MCF 10A (cell line): Measurements from ENCODE around the gene SCAF11. TPM values are rescaled to one million over a fixed set of nuclear protein-coding genes. Genes with fewer than 3 reads are reported as not detected.

Source experiments
- BruUV-seq: library from RNA; stranded (reverse); fragments of 400-500 nt; replicated peaks from 2 replicates; lab custom pipeline; 2021; lab: Mats Ljungman, UMichigan
- CTCF ChIA-PET: fragments of 300-600 bp; sonication (Branson Sonifier 250); formaldehyde crosslinking; extraction: SDS; loops from one replicate; lab custom pipeline; 2021; ENCODE audit warnings: antibody characterized with exemption, inconsistent platforms; lab: Yijun Ruan, JAX
- POLR2A ChIA-PET: fragments of 300-600, 350-650 bp; sonication (Branson Sonifier 250); formaldehyde crosslinking; extraction: SDS; loops from one replicate; lab custom pipeline; 2020; ENCODE audit warnings: antibody characterized with exemption, inconsistent platforms; lab: Yijun Ruan, JAX
- DNase-seq: peaks from one replicate; pipeline ENCODE4 v3.0.0-alpha.2; 2018; ENCODE audit not compliant: unreplicated experiment
- H3K27ac Mint-ChIP-seq: one replicate; pipeline ENCODE4 v1.8.0; 2022; ENCODE audit warnings: mild to moderate bottlenecking, low read depth, mixed read lengths; ENCODE audit not compliant: unreplicated experiment
- H3K27me3 Mint-ChIP-seq: one replicate; pipeline ENCODE4 v1.8.0; 2022; ENCODE audit warnings: mixed read lengths; ENCODE audit not compliant: insufficient read depth, unreplicated experiment
- H3K36me3 Mint-ChIP-seq: one replicate; pipeline ENCODE4 v1.8.0; 2022; ENCODE audit warnings: mild to moderate bottlenecking, moderate library complexity, mixed read lengths; ENCODE audit not compliant: insufficient read depth, unreplicated experiment
- H3K4me1 Mint-ChIP-seq: one replicate; pipeline ENCODE4 v1.8.0; 2022; ENCODE audit warnings: mixed read lengths; ENCODE audit not compliant: insufficient read depth, unreplicated experiment
- H3K4me3 Mint-ChIP-seq: one replicate; pipeline ENCODE4 v1.8.0; 2022; ENCODE audit warnings: mild to moderate bottlenecking, moderate library complexity, mixed read lengths; ENCODE audit not compliant: unreplicated experiment
- H3K9me3 Mint-ChIP-seq: one replicate; pipeline ENCODE4 v1.8.0; 2022; ENCODE audit warnings: mixed read lengths; ENCODE audit not compliant: unreplicated experiment
- CTCF ChIP-seq: fragments of 200-600 bp; IDR thresholded peaks from one replicate; pipeline ENCODE4 v1.8.0; 2022; ENCODE audit warnings: antibody characterized with exemption, mild to moderate bottlenecking; ENCODE audit not compliant: unreplicated experiment
- intact Hi-C: fragments of 100-400 bp; cut with micrococcal nuclease; formaldehyde crosslinking; loops from 2 replicates; pipeline ENCODE4 v1.14.1; 2022
- total RNA-seq: library from RNA; stranded (reverse); gene quantifications from 2 replicates; pipeline ENCODE4 v1.2.3, GENCODE V29; 2022

The SCAF11 gene
- total RNA-seq, 1 experiment from 2014 or later = 107 TPM

DNA sequence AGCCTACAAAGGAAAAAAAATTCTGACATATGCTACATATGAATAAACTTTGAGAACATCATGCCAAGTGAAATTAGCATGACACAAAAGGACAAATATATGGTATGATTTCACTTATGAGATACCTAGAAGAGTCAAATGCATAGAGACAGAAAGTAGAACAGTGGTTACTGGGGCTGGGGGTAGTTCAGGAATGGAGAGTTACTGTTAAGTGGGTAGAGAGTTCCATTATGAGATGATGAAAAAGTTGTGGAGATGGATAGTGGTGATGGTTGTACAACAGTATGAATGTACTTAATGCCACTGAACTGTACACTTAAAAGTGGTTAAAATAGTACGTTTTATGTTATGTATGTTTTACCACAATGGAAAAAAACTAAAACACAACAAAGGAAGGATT lies 92.3 kb downstream of the SCAF11 start:
- BruUV-seq = no TSS peak
- intact Hi-C loops = loop anchor here (10.0 kb wide), 1 partner anchor 133 kb away; no protein-coding TSS in a partner anchor
- DNase-seq = no peak
- H3K9me3 Mint-ChIP-seq = no peaks in the 10 kb centered on the region
- H3K27me3 Mint-ChIP-seq = no peaks in the 10 kb centered on the region
- H3K4me1 Mint-ChIP-seq = no peaks in the 10 kb centered on the region
- POLR2A ChIA-PET = no interaction called here
- H3K36me3 Mint-ChIP-seq = peaks cover 39% of the 10 kb centered on the region
- CTCF ChIA-PET = no interaction called here
- no peak for TF ChIP-seq CTCF
- H3K27ac Mint-ChIP-seq = no peak overlapping the region
- H3K4me3 Mint-ChIP-seq = no peak overlapping the region

DNA sequence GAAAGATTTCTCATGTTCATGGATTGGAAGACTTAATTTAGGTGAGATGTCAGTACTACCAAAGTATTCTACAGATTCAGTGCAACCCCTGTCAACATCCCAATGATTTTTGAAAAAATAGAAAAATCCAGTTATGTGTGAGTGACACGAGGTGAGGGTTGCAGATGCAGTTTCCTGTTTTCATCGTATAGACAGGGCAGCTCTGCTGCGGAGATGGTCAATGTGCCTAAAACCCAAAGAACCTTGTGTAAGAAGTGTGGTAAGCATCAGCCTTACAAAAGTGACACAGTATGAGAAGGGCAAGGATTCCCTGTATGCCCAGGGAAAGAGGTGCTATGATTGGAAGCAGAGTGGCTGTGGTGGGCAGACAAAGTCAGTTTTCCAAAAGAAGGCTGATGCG lies 94.4 kb downstream of the SCAF11 start:
- H3K27me3 Mint-ChIP-seq = no peaks in the 10 kb centered on the region
- no peak overlapping the region for H3K4me3 Mint-ChIP-seq
- ChIA-PET CTCF (no interaction called here), POLR2A (no interaction called here)
- intact Hi-C loops = loop anchor here (10.0 kb wide), 1 partner anchor 131 kb away; no protein-coding TSS in a partner anchor
- no peak for DNase-seq
- H3K4me1 Mint-ChIP-seq = no peaks in the 10 kb centered on the region
- H3K27ac Mint-ChIP-seq = no peak overlapping the region
- no TSS peak for BruUV-seq
- H3K9me3 Mint-ChIP-seq = no peaks in the 10 kb centered on the region
- H3K36me3 Mint-ChIP-seq = peaks cover 44% of the 10 kb centered on the region
- no peak for TF ChIP-seq CTCF

DNA sequence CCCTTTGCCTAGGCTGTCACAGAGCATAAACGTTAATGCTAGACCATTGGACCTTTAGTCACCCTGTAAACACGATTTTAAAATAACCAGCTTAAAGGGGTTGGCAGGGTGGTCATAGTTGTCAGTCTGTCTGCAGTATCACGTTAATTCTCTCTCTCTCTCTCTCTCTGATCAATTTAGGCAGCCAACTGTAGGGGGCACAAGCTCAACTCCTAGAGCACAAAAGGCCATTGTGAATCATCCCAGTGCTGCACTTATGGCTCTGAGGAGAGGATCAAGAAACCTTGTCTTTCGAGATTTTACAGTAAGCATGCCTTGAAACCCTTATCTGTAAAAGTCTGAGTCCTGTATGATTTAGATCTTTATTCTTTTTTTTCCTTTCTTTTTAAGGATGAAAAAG lies 97.1 kb downstream of the SCAF11 start:
- intact Hi-C loops = loop anchor here (10.0 kb wide), 1 partner anchor 128 kb away; no protein-coding TSS in a partner anchor
- BruUV-seq = no TSS peak

DNA sequence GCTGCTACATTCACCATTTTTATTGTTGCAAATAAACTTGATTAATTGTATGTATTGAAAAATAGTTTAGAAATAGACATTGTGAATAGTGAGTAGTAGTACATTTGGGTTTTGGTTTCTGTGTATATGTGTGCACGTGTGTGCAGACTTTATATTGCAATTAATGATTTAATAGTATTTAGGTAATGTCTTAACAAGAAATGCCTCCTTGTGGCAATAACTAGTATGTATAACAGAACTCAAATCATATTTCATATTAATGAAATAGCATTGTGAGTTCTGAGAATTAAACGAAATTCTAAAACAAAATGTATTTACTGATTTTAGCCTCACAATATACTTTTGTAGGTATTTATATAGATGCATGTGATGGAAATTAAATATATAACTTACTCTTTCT lies 100.1 kb downstream of the SCAF11 start:
- H3K36me3 Mint-ChIP-seq = peaks cover 41% of the 10 kb centered on the region
- ChIA-PET CTCF (no interaction called here), POLR2A (no interaction called here)
- no peak for TF ChIP-seq CTCF
- H3K27ac Mint-ChIP-seq = no peak overlapping the region
- H3K4me3 Mint-ChIP-seq = no peak overlapping the region
- H3K9me3 Mint-ChIP-seq = no peaks in the 10 kb centered on the region
- H3K4me1 Mint-ChIP-seq = no peaks in the 10 kb centered on the region
- no peak for DNase-seq
- BruUV-seq = no TSS peak
- H3K27me3 Mint-ChIP-seq = no peaks in the 10 kb centered on the region
- intact Hi-C loops = loop anchor here (10.0 kb wide), 1 partner anchor 125 kb away; no protein-coding TSS in a partner anchor

More for the DNA sequence above, 97.1 kb downstream of the SCAF11 start:
- no peaks in the 10 kb centered on the region for H3K4me1 Mint-ChIP-seq
- H3K4me3 Mint-ChIP-seq = no peak overlapping the region
- H3K27me3 Mint-ChIP-seq = no peaks in the 10 kb centered on the region
- CTCF ChIA-PET = interaction anchor here (0.7 to 1.1 kb wide), 4 partner anchors 11 to 112 kb away, joined by 3 to 4 read pairs (median 3); no protein-coding TSS in a partner anchor
- no peaks in the 10 kb centered on the region for H3K9me3 Mint-ChIP-seq
- H3K36me3 Mint-ChIP-seq = peaks cover 35% of the 10 kb centered on the region
- TF ChIP-seq CTCF = peak; percentile 7
- DNase-seq = no peak
- H3K27ac Mint-ChIP-seq = peak overlapping the region; percentile 55
- POLR2A ChIA-PET = interaction anchor here (0.7 kb wide), 2 partner anchors 21 to 166 kb away, joined by 3 read pairs; no protein-coding TSS in a partner anchor
